ENCODE results near the gene DBN1. TPM values are rescaled to one million over a fixed set of nuclear protein-coding genes. Genes with fewer than 3 reads are reported as not detected.

Gene DBN1
- total RNA-seq, 2 donors from 2014 or later: 9.3 to 18.8 TPM

GRCh38 chr5:177470759-177471536 is 2.5 kb downstream of the DBN1 start:
- H3K9ac ChIP-seq (ENCODE audit: low read depth in 2 of 2, low read length in 2 of 2): no peak overlapping the region
- no peaks in the 10 kb centered on the region for H3K36me3 ChIP-seq
- intact Hi-C loops (cut with DNase I): no loop called here
- TF ChIP-seq CTCF (IDR thresholded peaks at IDR 0.05): no peak
- no peak overlapping the region for H3K4me3 ChIP-seq
- no peak overlapping the region for H3K27ac ChIP-seq
- no peaks in the 10 kb centered on the region for H3K9me3 ChIP-seq
- peaks cover 9% of the 10 kb centered on the region for H3K4me1 ChIP-seq
- H3K27me3 ChIP-seq: peaks cover 3% of the 10 kb centered on the region
- no peak for DNase-seq

GRCh38 chr5:177469750-177470525 is 3.5 kb downstream of the DBN1 start:
- Histone ChIP-seq H3K9ac (ENCODE audit: low read depth in 2 of 2, low read length in 2 of 2) (no peak overlapping the region), H3K4me3 (no peak overlapping the region), H3K27ac (no peak overlapping the region), H3K4me1 (peaks cover 9% of the 10 kb centered on the region), H3K27me3 (peaks cover 3% of the 10 kb centered on the region), H3K9me3 (no peaks in the 10 kb centered on the region), H3K36me3 (no peaks in the 10 kb centered on the region)
- intact Hi-C loops (cut with DNase I): no loop called here
- TF ChIP-seq CTCF (IDR thresholded peaks at IDR 0.05): no peak
- DNase-seq: no peak

GRCh38 chr5:177468685-177469628 is 4.5 kb downstream of the DBN1 start:
- no peak overlapping the region for H3K27ac ChIP-seq
- intact Hi-C loops (cut with DNase I): no loop called here
- H3K4me1 ChIP-seq: peaks cover 9% of the 10 kb centered on the region
- H3K9me3 ChIP-seq: no peaks in the 10 kb centered on the region
- no peak for DNase-seq
- TF ChIP-seq CTCF (IDR thresholded peaks at IDR 0.05): no peak
- peaks cover 3% of the 10 kb centered on the region for H3K27me3 ChIP-seq
- H3K36me3 ChIP-seq: no peaks in the 10 kb centered on the region
- H3K9ac ChIP-seq (ENCODE audit: low read depth in 2 of 2, low read length in 2 of 2): no peak overlapping the region
- H3K4me3 ChIP-seq: no peak overlapping the region

GRCh38 chr5:177468329-177468684 is 5.1 kb downstream of the DBN1 start:
- Histone ChIP-seq H3K27me3 (peaks cover 3% of the 10 kb centered on the region), H3K36me3 (no peaks in the 10 kb centered on the region), H3K9me3 (no peaks in the 10 kb centered on the region), H3K27ac (no peak overlapping the region), H3K4me1 (peaks cover 9% of the 10 kb centered on the region), H3K4me3 (no peak overlapping the region), H3K9ac (ENCODE audit: low read depth in 2 of 2, low read length in 2 of 2) (no peak overlapping the region)
- no peak for TF ChIP-seq CTCF (IDR thresholded peaks at IDR 0.05)
- DNase-seq: no peak
- intact Hi-C loops (cut with DNase I): no loop called here

- H3K9me3 ChIP-seq: no peaks in the 10 kb centered on the region
- intact Hi-C loops (cut with DNase I): no loop called here
- peaks cover under 1% of the 10 kb centered on the region for H3K27me3 ChIP-seq
- H3K36me3 ChIP-seq: no peaks in the 10 kb centered on the region
- peaks cover 5% of the 10 kb centered on the region for H3K4me1 ChIP-seq
- H3K4me3 ChIP-seq: no peak overlapping the region
- H3K27ac ChIP-seq: no peak overlapping the region
- no peak for TF ChIP-seq CTCF (IDR thresholded peaks at IDR 0.05)
- no peak for DNase-seq
- no peak overlapping the region for H3K9ac ChIP-seq (ENCODE audit: low read depth in 2 of 2, low read length in 2 of 2)
Observed at GRCh38 chr5:177467436-177467835, 6.0 kb downstream of the DBN1 start.
